Lung (tissue), 12 donors: Measurements from ENCODE around the gene ANKLE2. TPM values are rescaled to one million over a fixed set of nuclear protein-coding genes. Genes with fewer than 3 reads are reported as not detected.

Experiments used
- ATAC-seq: fragments of 200-7000 bp; cut with Tn5 transposase; one replicate; pipeline ENCODE4 v1.9.1; 2020; ENCODE audit warnings: moderate number of reproducible peaks; ENCODE audit not compliant: insufficient read depth, low FRiP score
- DNase-seq, 3 donors: peaks; one replicate each; pipeline ENCODE4 v3.0.0-alpha.2; 2013 to 2017
- H3K27ac ChIP-seq, 2 donors: one replicate each; pipeline ENCODE4 v1.5.1; 2013; ENCODE audit warnings: mild to moderate bottlenecking in 2 of 2, moderate library complexity in 2 of 2, control low read depth in 1 of 2, inconsistent platforms in 1 of 2, low read depth in 1 of 2, low read length in 1 of 2
- H3K27me3 ChIP-seq, 3 donors: one replicate each; pipeline ENCODE4 v1.5.1; 2013; ENCODE audit warnings: low read length in 2 of 3; ENCODE audit not compliant: control insufficient read depth in 3 of 3, insufficient read depth in 3 of 3
- H3K36me3 ChIP-seq, 4 donors: one replicate each; pipeline ENCODE4 v1.5.1; 2013; ENCODE audit warnings: low read length in 4 of 4, mild to moderate bottlenecking in 1 of 4, moderate library complexity in 1 of 4; ENCODE audit not compliant: control insufficient read depth in 4 of 4, insufficient read depth in 4 of 4
- H3K4me1 ChIP-seq, 5 donors: one replicate each; pipeline ENCODE4 v1.5.1; 2013; ENCODE audit warnings: low read length in 5 of 5, mild to moderate bottlenecking in 2 of 5, moderate library complexity in 1 of 5; ENCODE audit not compliant: control insufficient read depth in 5 of 5, insufficient read depth in 5 of 5
- H3K4me3 ChIP-seq: one replicate; pipeline ENCODE4 v1.5.1; 2013; ENCODE audit warnings: mild to moderate bottlenecking, control low read depth, moderate library complexity
- H3K9ac ChIP-seq, 2 donors: one replicate each; pipeline ENCODE4 v1.5.1; 2013; ENCODE audit warnings: low read length in 2 of 2, control low read depth in 1 of 2; ENCODE audit not compliant: insufficient read depth in 1 of 2
- H3K9me3 ChIP-seq, 4 donors: one replicate each; pipeline ENCODE4 v1.5.1; 2013; ENCODE audit warnings: low read length in 3 of 4, mild to moderate bottlenecking in 1 of 4, moderate library complexity in 1 of 4; ENCODE audit not compliant: control insufficient read depth in 4 of 4, insufficient read depth in 3 of 4
- WGBS, 2 donors: extraction: QIAGEN DNeasy Blood & Tissue Kit; methylation state at CpG; one replicate each; pipeline ENCODE4 v1.1.7; 2013; 5-methylcytosine and 5-hydroxymethylcytosine counted together
- polyA plus RNA-seq, 2 donors: library from polyadenylated mRNA; stranded (reverse); fragments of 200-250 nt; gene quantifications; one replicate each; pipeline ENCODE4 v1.2.1, GENCODE V29; 2013
- total RNA-seq, 2 donors: library from RNA; depleted of rRNA in 1 of 2; stranded (reverse); fragments of >200 nt in 1 of 2; gene quantifications; one replicate each; pipeline ENCODE4 v1.2.1, GENCODE V29; 2014 to 2021
- TF ChIP-seq, protein P1 (sequence below): IDR thresholded peaks from 2 replicates; pipeline ENCODE4 v1.5.1; 2012; ENCODE audit warnings: mild to moderate bottlenecking; ENCODE audit errors: control extremely low read depth, extremely low read depth
- donor health status: control.
- donor health status: control.
- donor health status: Bipolar disorder and iron deficiency.
- donor health status: healthy.
- donor health status: DM: yes; HTN: yes; CAD: no.

The ANKLE2 gene
- total and polyA plus RNA-seq, 4 donors: 35.9 to 60.5 (median 45.9) TPM

DNA sequence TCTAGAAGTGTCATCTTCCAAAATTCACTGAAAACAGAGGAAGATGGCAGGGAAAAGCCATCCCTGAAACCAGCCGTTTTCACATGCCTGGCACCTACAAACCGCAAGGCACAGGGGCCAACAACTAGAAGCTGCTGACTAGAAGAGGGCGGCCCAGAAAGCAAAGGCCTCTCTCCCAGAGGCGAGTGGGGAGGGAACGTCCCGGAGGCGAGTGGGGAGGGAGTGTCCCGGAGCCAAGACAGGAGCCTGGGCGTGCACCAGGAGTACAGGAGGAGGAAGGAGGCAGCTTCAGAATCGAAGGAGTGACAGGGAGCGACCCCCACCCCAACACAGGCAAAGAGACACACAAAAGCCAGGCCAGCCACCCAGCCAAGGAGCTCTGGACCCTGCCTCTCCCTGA lies 21.0 kb downstream of the ANKLE2 start:
- H3K27ac ChIP-seq: no peak overlapping the region
- peaks cover 17 to 62% (median 50%) of the 10 kb centered on the region in 4 donors for H3K36me3 ChIP-seq
- H3K4me1 ChIP-seq: no peaks in the 10 kb centered on the region
- ATAC-seq (no peak), DNase-seq (no peak)
- no peak overlapping the region for H3K4me3 ChIP-seq
- H3K27me3 ChIP-seq: no peaks in the 10 kb centered on the region
- H3K9me3 ChIP-seq: no peaks in the 10 kb centered on the region
- no peak overlapping the region for H3K9ac ChIP-seq
- TF ChIP-seq, protein P1, sequence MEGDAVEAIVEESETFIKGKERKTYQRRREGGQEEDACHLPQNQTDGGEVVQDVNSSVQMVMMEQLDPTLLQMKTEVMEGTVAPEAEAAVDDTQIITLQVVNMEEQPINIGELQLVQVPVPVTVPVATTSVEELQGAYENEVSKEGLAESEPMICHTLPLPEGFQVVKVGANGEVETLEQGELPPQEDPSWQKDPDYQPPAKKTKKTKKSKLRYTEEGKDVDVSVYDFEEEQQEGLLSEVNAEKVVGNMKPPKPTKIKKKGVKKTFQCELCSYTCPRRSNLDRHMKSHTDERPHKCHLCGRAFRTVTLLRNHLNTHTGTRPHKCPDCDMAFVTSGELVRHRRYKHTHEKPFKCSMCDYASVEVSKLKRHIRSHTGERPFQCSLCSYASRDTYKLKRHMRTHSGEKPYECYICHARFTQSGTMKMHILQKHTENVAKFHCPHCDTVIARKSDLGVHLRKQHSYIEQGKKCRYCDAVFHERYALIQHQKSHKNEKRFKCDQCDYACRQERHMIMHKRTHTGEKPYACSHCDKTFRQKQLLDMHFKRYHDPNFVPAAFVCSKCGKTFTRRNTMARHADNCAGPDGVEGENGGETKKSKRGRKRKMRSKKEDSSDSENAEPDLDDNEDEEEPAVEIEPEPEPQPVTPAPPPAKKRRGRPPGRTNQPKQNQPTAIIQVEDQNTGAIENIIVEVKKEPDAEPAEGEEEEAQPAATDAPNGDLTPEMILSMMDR: no peak
- WGBS, 2 donors: 93 to 97% methylated on average over 11 of the region's 11 CpGs

DNA sequence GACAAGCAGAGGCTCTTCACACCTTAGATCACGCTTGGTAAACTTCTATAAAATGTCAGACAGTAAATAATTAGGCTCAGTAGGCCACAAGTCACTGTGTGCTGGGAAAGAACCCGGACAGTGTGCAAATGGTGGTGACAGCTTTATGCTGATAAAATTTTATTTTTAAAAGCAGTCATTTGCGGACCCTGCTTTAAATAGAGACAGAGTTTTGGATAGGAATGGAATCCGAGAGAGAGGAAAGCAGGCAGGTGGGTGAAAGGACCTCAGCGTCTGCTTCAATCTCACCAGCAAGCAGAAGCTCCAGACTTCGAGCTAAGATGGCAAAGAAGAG lies 21.4 kb downstream of the ANKLE2 start:
- Histone ChIP-seq H3K36me3 (peaks cover 17 to 62% (median 51%) of the 10 kb centered on the region in 4 donors), H3K9ac (no peak overlapping the region), H3K27me3 (no peaks in the 10 kb centered on the region), H3K4me3 (no peak overlapping the region), H3K4me1 (no peaks in the 10 kb centered on the region), H3K9me3 (no peaks in the 10 kb centered on the region), H3K27ac (no peak overlapping the region)
- 89 to 94% methylated on average over 6 of the region's 6 CpGs for WGBS, 2 donors
- no peak for DNase-seq
- ATAC-seq: no peak
- TF ChIP-seq, protein P1: no peak

DNA sequence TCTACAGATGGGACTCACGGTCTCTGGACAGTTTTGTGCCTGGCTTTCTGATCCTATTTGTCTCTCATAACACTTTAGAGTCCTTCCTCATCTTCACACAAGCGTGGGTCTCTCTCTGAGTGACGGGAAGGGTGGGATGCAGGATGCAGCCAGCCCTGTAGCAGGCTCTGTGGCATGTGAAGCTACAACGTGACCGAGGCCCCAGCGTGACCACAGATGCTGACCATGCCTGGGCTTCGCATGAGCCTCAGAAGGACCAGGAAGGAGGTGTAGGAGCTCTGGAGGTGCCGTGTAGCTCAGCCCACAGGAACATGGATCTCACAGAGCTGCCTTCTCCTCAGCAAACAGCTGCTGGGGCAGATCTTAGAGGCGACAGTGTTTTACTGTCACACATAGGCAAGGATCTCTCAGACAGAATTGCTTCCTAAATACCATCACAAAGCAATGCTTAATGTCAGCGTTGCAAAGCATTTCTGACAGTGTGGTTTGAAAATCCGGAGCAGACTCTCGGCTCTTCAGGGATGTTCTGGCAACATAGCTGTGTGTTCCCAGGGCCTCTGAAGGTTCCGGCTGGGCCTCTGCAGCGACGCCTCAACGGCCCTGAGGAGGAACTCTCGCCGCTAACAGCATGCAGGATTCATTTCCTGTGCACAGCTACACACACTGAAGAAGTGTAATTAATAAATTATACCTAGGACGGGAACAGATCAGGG lies 21.9 kb downstream of the ANKLE2 start:
- Histone ChIP-seq H3K27ac (no peak overlapping the region), H3K9me3 (no peaks in the 10 kb centered on the region), H3K4me1 (no peaks in the 10 kb centered on the region), H3K4me3 (no peak overlapping the region), H3K9ac (no peak overlapping the region), H3K36me3 (peaks cover 20 to 63% (median 53%) of the 10 kb centered on the region in 4 donors), H3K27me3 (no peaks in the 10 kb centered on the region)
- DNase-seq (peak in 1 of 3 donors; percentile 57), ATAC-seq (no peak)
- WGBS, 2 donors: 83 to 88% methylated on average over 19 of the region's 19 CpGs
- TF ChIP-seq, protein P1: no peak

- 96 to 98% methylated on average over 15 of the region's 15 CpGs for WGBS, 2 donors
- Histone ChIP-seq H3K27me3 (no peaks in the 10 kb centered on the region), H3K27ac (no peak overlapping the region), H3K4me1 (no peaks in the 10 kb centered on the region), H3K4me3 (no peak overlapping the region), H3K9me3 (no peaks in the 10 kb centered on the region), H3K9ac (no peak overlapping the region), H3K36me3 (peaks cover 21 to 65% (median 52%) of the 10 kb centered on the region in 4 donors)
- ATAC-seq (no peak), DNase-seq (no peak)
- TF ChIP-seq, protein P1: no peak
Observed at GRCh38 chr12:132736913-132737312, 24.7 kb downstream of the ANKLE2 start.
